Measurements from ENCODE around the gene CAMP.

Gene CAMP

GRCh38 chr3:48245136-48245535, 21.8 kb downstream of the CAMP start:
- Histone ChIP-seq H3K4me1 (ENCODE audit: control insufficient read depth in 2 of 2, insufficient read depth in 1 of 2, low read depth in 1 of 2, low read length in 2 of 2) (peaks cover 5% of the 10 kb centered on the region in 2 donors), H4K91ac (ENCODE audit: low read depth, low read length, poor library complexity) (no peak overlapping the region), H3K9me3 (replicated peaks in 1 of 2; ENCODE audit: control insufficient read depth in 2 of 2, insufficient read depth in 1 of 2, low read depth in 1 of 2, low read length in 2 of 2) (no peaks in the 10 kb centered on the region), H2BK120ac (ENCODE audit: low read depth, low read length) (no peak overlapping the region), H2AK5ac (ENCODE audit: low read depth, low read length) (no peak overlapping the region), H3K4ac (ENCODE audit: low read length) (no peak overlapping the region), H3K36me3 (replicated peaks in 1 of 2; ENCODE audit: control insufficient read depth in 2 of 2, insufficient read depth in 2 of 2, low read length in 2 of 2) (peaks cover 9 to 40% of the 10 kb centered on the region in 2 donors), H4K8ac (ENCODE audit: low read depth, low read length) (no peak overlapping the region), H3K23ac (ENCODE audit: low read depth, low read length, poor library complexity) (no peak overlapping the region), H2BK5ac (ENCODE audit: low read length) (no peak overlapping the region), H2BK12ac (ENCODE audit: low read length) (no peak overlapping the region), H2AFZ (ENCODE audit: low read length) (no peak overlapping the region), H3K18ac (ENCODE audit: low read length) (no peak overlapping the region), H3K79me1 (ENCODE audit: low read depth, low read length) (peaks cover 6% of the 10 kb centered on the region), H3K27ac (replicated peaks; ENCODE audit: low read length) (no peak overlapping the region), H3K4me3 (ENCODE audit: low read length in 2 of 2) (no peak overlapping the region), H3K9ac (ENCODE audit: low read depth, low read length, poor library complexity) (no peak overlapping the region), H3K14ac (ENCODE audit: low read length) (no peak overlapping the region), H2BK15ac (ENCODE audit: low read length) (no peak overlapping the region), H3K27me3 (ENCODE audit: control insufficient read depth in 3 of 3, insufficient read depth in 3 of 3, low read depth in 1 of 3, low read length in 3 of 3) (no peaks in the 10 kb centered on the region), H3K4me2 (ENCODE audit: insufficient read depth, low read length, poor library complexity, severe bottlenecking) (no peak overlapping the region)
- no CpG with 5 or more reads among the region's 7 CpGs for WGBS, 2 donors (ENCODE audit: extremely low coverage in 2 of 2, insufficient read length in 2 of 2, insufficient replicate concordance in 1 of 2)
- DNase-seq (ENCODE audit: low spot score) = no peak

- Histone ChIP-seq H3K14ac (ENCODE audit: low read length) (no peak overlapping the region), H4K91ac (ENCODE audit: low read depth, low read length, poor library complexity) (no peak overlapping the region), H3K79me1 (ENCODE audit: low read depth, low read length) (peaks cover 3% of the 10 kb centered on the region), H2BK12ac (ENCODE audit: low read length) (no peak overlapping the region), H2BK15ac (ENCODE audit: low read length) (no peak overlapping the region), H2AFZ (ENCODE audit: low read length) (no peak overlapping the region), H2BK5ac (ENCODE audit: low read length) (no peak overlapping the region), H3K4me1 (ENCODE audit: control insufficient read depth in 2 of 2, insufficient read depth in 1 of 2, low read depth in 1 of 2, low read length in 2 of 2) (peaks cover 0 to 3% of the 10 kb centered on the region in 2 donors), H3K9ac (ENCODE audit: low read depth, low read length, poor library complexity) (no peak overlapping the region), H3K23ac (ENCODE audit: low read depth, low read length, poor library complexity) (no peak overlapping the region), H3K4ac (ENCODE audit: low read length) (no peak overlapping the region), H3K4me3 (ENCODE audit: low read length in 2 of 2) (no peak overlapping the region), H2BK120ac (ENCODE audit: low read depth, low read length) (no peak overlapping the region), H3K36me3 (replicated peaks in 1 of 2; ENCODE audit: control insufficient read depth in 2 of 2, insufficient read depth in 2 of 2, low read length in 2 of 2) (peaks cover 9 to 58% of the 10 kb centered on the region in 2 donors), H3K4me2 (ENCODE audit: insufficient read depth, low read length, poor library complexity, severe bottlenecking) (no peak overlapping the region), H3K27ac (replicated peaks; ENCODE audit: low read length) (no peak overlapping the region), H3K9me3 (replicated peaks in 1 of 2; ENCODE audit: control insufficient read depth in 2 of 2, insufficient read depth in 1 of 2, low read depth in 1 of 2, low read length in 2 of 2) (no peaks in the 10 kb centered on the region), H3K18ac (ENCODE audit: low read length) (no peak overlapping the region), H2AK5ac (ENCODE audit: low read depth, low read length) (no peak overlapping the region), H4K8ac (ENCODE audit: low read depth, low read length) (no peak overlapping the region), H3K27me3 (ENCODE audit: control insufficient read depth in 3 of 3, insufficient read depth in 3 of 3, low read depth in 1 of 3, low read length in 3 of 3) (no peaks in the 10 kb centered on the region)
- no peak for DNase-seq (ENCODE audit: low spot score)
- WGBS, 2 donors (ENCODE audit: extremely low coverage in 2 of 2, insufficient read length in 2 of 2, insufficient replicate concordance in 1 of 2) = no CpG with 5 or more reads among the region's 1 CpG
Observed at GRCh38 chr3:48247401-48247811, 24.1 kb downstream of the CAMP start.

- Histone ChIP-seq H2BK12ac (ENCODE audit: low read length) (no peak overlapping the region), H3K27ac (replicated peaks; ENCODE audit: low read length) (no peak overlapping the region)
Observed at GRCh38 chr3:48248095-48248850, 25.0 kb downstream of the CAMP start.

GRCh38 chr3:48256557-48256956, 33.3 kb downstream of the CAMP start:
- H3K4me2 ChIP-seq (ENCODE audit: insufficient read depth, low read length, poor library complexity, severe bottlenecking) = no peak overlapping the region
- H3K18ac ChIP-seq (ENCODE audit: low read length) = no peak overlapping the region
- H3K79me1 ChIP-seq (ENCODE audit: low read depth, low read length) = peaks cover 7% of the 10 kb centered on the region
- no peaks in the 10 kb centered on the region for H3K4me1 ChIP-seq (ENCODE audit: control insufficient read depth in 2 of 2, insufficient read depth in 1 of 2, low read depth in 1 of 2, low read length in 2 of 2)
- no peak overlapping the region for H2BK120ac ChIP-seq (ENCODE audit: low read depth, low read length)
- peaks cover 0 to 7% of the 10 kb centered on the region in 2 donors for H3K9me3 ChIP-seq (replicated peaks in 1 of 2; ENCODE audit: control insufficient read depth in 2 of 2, insufficient read depth in 1 of 2, low read depth in 1 of 2, low read length in 2 of 2)
- H3K4me3 ChIP-seq (ENCODE audit: low read length in 2 of 2) = no peak overlapping the region
- no peak overlapping the region for H2AK5ac ChIP-seq (ENCODE audit: low read depth, low read length)
- no peak overlapping the region for H3K4ac ChIP-seq (ENCODE audit: low read length)
- H3K27me3 ChIP-seq (ENCODE audit: control insufficient read depth in 3 of 3, insufficient read depth in 3 of 3, low read depth in 1 of 3, low read length in 3 of 3) = no peaks in the 10 kb centered on the region
- H2BK12ac ChIP-seq (ENCODE audit: low read length) = no peak overlapping the region
- no peak overlapping the region for H3K14ac ChIP-seq (ENCODE audit: low read length)
- no peak overlapping the region for H3K23ac ChIP-seq (ENCODE audit: low read depth, low read length, poor library complexity)
- no peak for DNase-seq (ENCODE audit: low spot score)
- H2BK5ac ChIP-seq (ENCODE audit: low read length) = no peak overlapping the region
- peaks cover 18 to 59% of the 10 kb centered on the region in 2 donors for H3K36me3 ChIP-seq (replicated peaks in 1 of 2; ENCODE audit: control insufficient read depth in 2 of 2, insufficient read depth in 2 of 2, low read length in 2 of 2)
- no peak overlapping the region for H3K27ac ChIP-seq (replicated peaks; ENCODE audit: low read length)
- H4K91ac ChIP-seq (ENCODE audit: low read depth, low read length, poor library complexity) = no peak overlapping the region
- no peak overlapping the region for H2BK15ac ChIP-seq (ENCODE audit: low read length)
- no peak overlapping the region for H4K8ac ChIP-seq (ENCODE audit: low read depth, low read length)
- no CpG with 5 or more reads among the region's 8 CpGs for WGBS, 2 donors (ENCODE audit: extremely low coverage in 2 of 2, insufficient read length in 2 of 2, insufficient replicate concordance in 1 of 2)
- no peak overlapping the region for H2AFZ ChIP-seq (ENCODE audit: low read length)
- no peak overlapping the region for H3K9ac ChIP-seq (ENCODE audit: low read depth, low read length, poor library complexity)

More at GRCh38 chr3:48248095-48248850, 25.0 kb downstream of the CAMP start:
- Histone ChIP-seq H2BK15ac (ENCODE audit: low read length) (no peak overlapping the region), H2AK5ac (ENCODE audit: low read depth, low read length) (no peak overlapping the region), H4K8ac (ENCODE audit: low read depth, low read length) (no peak overlapping the region), H2AFZ (ENCODE audit: low read length) (no peak overlapping the region), H3K18ac (ENCODE audit: low read length) (no peak overlapping the region), H3K23ac (ENCODE audit: low read depth, low read length, poor library complexity) (no peak overlapping the region), H3K4ac (ENCODE audit: low read length) (no peak overlapping the region), H3K79me1 (ENCODE audit: low read depth, low read length) (peaks cover 3% of the 10 kb centered on the region), H3K27me3 (ENCODE audit: control insufficient read depth in 3 of 3, insufficient read depth in 3 of 3, low read depth in 1 of 3, low read length in 3 of 3) (no peaks in the 10 kb centered on the region), H3K4me1 (ENCODE audit: control insufficient read depth in 2 of 2, insufficient read depth in 1 of 2, low read depth in 1 of 2, low read length in 2 of 2) (peaks cover 0 to 3% of the 10 kb centered on the region in 2 donors), H3K36me3 (replicated peaks in 1 of 2; ENCODE audit: control insufficient read depth in 2 of 2, insufficient read depth in 2 of 2, low read length in 2 of 2) (peaks cover 9 to 58% of the 10 kb centered on the region in 2 donors), H3K9ac (ENCODE audit: low read depth, low read length, poor library complexity) (no peak overlapping the region), H3K4me2 (ENCODE audit: insufficient read depth, low read length, poor library complexity, severe bottlenecking) (no peak overlapping the region), H2BK5ac (ENCODE audit: low read length) (no peak overlapping the region), H3K9me3 (replicated peaks in 1 of 2; ENCODE audit: control insufficient read depth in 2 of 2, insufficient read depth in 1 of 2, low read depth in 1 of 2, low read length in 2 of 2) (no peaks in the 10 kb centered on the region), H3K4me3 (ENCODE audit: low read length in 2 of 2) (no peak overlapping the region), H3K14ac (ENCODE audit: low read length) (no peak overlapping the region), H4K91ac (ENCODE audit: low read depth, low read length, poor library complexity) (no peak overlapping the region), H2BK120ac (ENCODE audit: low read depth, low read length) (no peak overlapping the region)
- no peak for DNase-seq (ENCODE audit: low spot score)
- WGBS, 2 donors (ENCODE audit: extremely low coverage in 2 of 2, insufficient read length in 2 of 2, insufficient replicate concordance in 1 of 2) = no CpG with 5 or more reads among the region's 4 CpGs
